ENCODE data around the gene SCYL2.
"Not testable (repeated sequence)": the region's sequence is repeated elsewhere in the genome, so short reads cannot be mapped to it uniquely, and the experiment has no call there.

The SCYL2 gene

GRCh38 chr12:100329800-100330199 is 62.8 kb downstream of the SCYL2 start:
- DNase-seq (ENCODE audit: low spot score) = no peak

GRCh38 chr12:100331871-100332270 is 64.9 kb downstream of the SCYL2 start:
- no peak for DNase-seq (ENCODE audit: low spot score)

- no peak for DNase-seq (ENCODE audit: low spot score)
Observed at GRCh38 chr12:100332852-100333251, 65.9 kb downstream of the SCYL2 start.

- no peak for DNase-seq (ENCODE audit: low spot score)
Observed at GRCh38 chr12:100337299-100337698, 70.3 kb downstream of the SCYL2 start.

- DNase-seq (ENCODE audit: low spot score) = no peak
Observed at GRCh38 chr12:100337727-100338126, 70.8 kb downstream of the SCYL2 start.

- DNase-seq (ENCODE audit: low spot score) = no peak
Observed at GRCh38 chr12:100339071-100339470, 72.1 kb downstream of the SCYL2 start.

- not testable (repeated sequence) for DNase-seq (ENCODE audit: low spot score)
Observed at GRCh38 chr12:100342897-100343296, 75.9 kb downstream of the SCYL2 start.

- not testable (repeated sequence) for DNase-seq (ENCODE audit: low spot score)
Observed at GRCh38 chr12:100344351-100344750, 77.4 kb downstream of the SCYL2 start.

GRCh38 chr12:100345020-100345767 is 78.2 kb downstream of the SCYL2 start:
- DNase-seq (ENCODE audit: low spot score) = no peak

GRCh38 chr12:100346660-100347059 is 79.7 kb downstream of the SCYL2 start:
- no peak for DNase-seq (ENCODE audit: low spot score)

- DNase-seq (ENCODE audit: low spot score) = no peak
Observed at GRCh38 chr12:100348657-100349454, 81.9 kb downstream of the SCYL2 start.

- no peak for DNase-seq (ENCODE audit: low spot score)
Observed at GRCh38 chr12:100356644-100357223, 89.8 kb downstream of the SCYL2 start, which contains the start of gene SLC17A8. SLC17A8 (plus strand) TSS chr12:100357074; CDS start chr12:100357392, 318 bp downstream.

GRCh38 chr12:100359248-100359647 is 92.3 kb downstream of the SCYL2 start:
- DNase-seq (ENCODE audit: low spot score) = no peak

- DNase-seq (ENCODE audit: low spot score) = peak; percentile 22
Observed at GRCh38 chr12:100359822-100360221, 92.8 kb downstream of the SCYL2 start.

- no peak for DNase-seq (ENCODE audit: low spot score)
Observed at GRCh38 chr12:100360450-100360849, 93.5 kb downstream of the SCYL2 start.

GRCh38 chr12:100364324-100364723 is 97.3 kb downstream of the SCYL2 start:
- DNase-seq (ENCODE audit: low spot score) = no peak

GRCh38 chr12:100365411-100365810 is 98.4 kb downstream of the SCYL2 start:
- no peak for DNase-seq (ENCODE audit: low spot score)

GRCh38 chr12:100368066-100368465 is 101.1 kb downstream of the SCYL2 start:
- DNase-seq (ENCODE audit: low spot score) = no peak

GRCh38 chr12:100371146-100371545 is 104.2 kb downstream of the SCYL2 start:
- DNase-seq (ENCODE audit: low spot score) = no peak

GRCh38 chr12:100372853-100373640 is 106.1 kb downstream of the SCYL2 start:
- DNase-seq (ENCODE audit: low spot score) = no peak

GRCh38 chr12:100375038-100375735 is 108.2 kb downstream of the SCYL2 start:
- DNase-seq (ENCODE audit: low spot score) = peak; percentile 46
